NB4 (cell line): ENCODE data around the gene HMBS.

Experiments used
- CTCF ChIP-seq: IDR thresholded peaks from one replicate; pipeline ENCODE4 v1.5.1; 2012; ENCODE audit warnings: low read depth, low read length
- MYC ChIP-seq: IDR thresholded peaks from 2 replicates; pipeline ENCODE4 v1.6.1; 2011; ENCODE audit warnings: low read depth, low read length
- POLR2A ChIP-seq: IDR thresholded peaks from 2 replicates; pipeline ENCODE4 v1.6.1; 2011; ENCODE audit warnings: mild to moderate bottlenecking; ENCODE audit not compliant: insufficient read length; ENCODE audit errors: extremely low read depth

- TF ChIP-seq POLR2A (no peak), CTCF (no peak), MYC (no peak)
These were observed 31.0 kb downstream of the HMBS start for GRCh38 chr11:119115484-119116234.
